Stimulated activated CD4-positive, alpha-beta T cell treated with anti-CD3 and anti-CD28 coated beads, Interleukin-1b, Interleukin-23, amount 100 ng/mL, for 4 hours (primary cell): ENCODE results near the gene SLC5A4.

Source experiments
- DNase-seq, 2 donors: peaks; one replicate each; pipeline ENCODE4 v3.0.0-alpha.2; 2020; ENCODE audit warnings: low read depth in 2 of 2

The SLC5A4 gene

DNA sequence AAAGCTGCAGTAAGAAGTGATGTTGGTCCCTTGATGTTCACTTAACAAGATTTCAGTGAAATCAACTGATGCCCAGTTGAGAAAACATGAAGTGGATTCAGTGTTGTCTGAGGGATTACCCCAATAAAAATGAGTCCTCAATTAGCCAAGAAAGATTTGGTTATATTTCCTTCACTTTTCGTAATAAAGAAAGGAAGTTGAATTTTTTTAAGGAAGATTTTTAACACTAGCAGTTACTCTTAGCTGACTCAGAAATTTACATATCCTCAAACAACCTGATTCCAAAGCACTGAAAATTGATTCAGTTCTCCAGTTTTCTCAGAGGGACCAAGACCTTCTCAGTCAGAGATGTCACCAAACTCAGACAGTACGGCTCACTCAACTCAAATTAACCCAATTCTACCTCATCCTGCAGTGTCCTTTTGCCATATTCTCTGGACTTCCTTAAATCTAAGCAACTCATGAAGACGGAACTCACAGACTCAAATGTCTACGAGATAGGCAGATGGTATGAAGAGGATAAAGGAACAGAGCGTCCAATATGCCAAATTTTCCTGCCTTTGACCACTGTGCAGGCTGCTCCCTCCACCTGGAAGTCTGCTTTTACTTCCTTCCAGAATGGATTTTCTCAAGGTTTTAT lies 22.8 kb downstream of the SLC5A4 start:
- no peak for DNase-seq

DNA sequence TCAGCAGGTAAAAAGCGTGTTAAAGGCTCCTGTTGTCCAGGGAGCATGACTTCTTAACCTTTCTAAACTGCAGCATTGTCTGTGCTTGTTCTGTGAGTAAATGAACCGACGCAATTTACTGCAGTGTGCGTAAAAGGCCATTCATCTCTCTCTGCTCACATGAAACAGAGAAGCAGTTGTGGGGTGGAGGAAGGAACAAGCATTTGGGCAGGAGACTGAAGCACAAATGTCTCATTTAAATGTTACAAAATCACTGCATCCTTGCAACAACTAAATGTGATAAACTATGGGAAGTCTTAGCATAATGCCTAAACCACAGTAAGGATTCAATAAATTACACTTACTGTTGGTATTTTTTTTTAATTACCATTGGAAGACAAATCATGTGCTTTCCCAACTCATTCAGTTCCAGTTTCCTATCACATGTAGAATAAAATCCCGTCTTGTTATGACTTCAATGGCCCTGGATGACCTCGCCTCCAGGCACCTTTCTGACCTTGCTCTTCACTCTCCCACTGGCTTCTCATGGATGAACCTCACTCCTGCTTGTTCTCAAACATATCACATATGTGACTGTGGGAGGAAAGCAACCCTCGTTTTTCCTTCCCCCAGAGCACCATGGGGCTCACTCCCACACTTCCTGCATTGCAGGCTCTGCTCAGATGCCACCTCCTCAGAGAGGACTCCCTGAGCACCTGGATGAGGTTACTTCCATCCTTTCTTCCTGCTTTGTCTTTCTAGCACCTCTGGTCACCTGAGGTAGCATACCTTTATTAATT lies 28.6 kb downstream of the SLC5A4 start:
- no peak for DNase-seq

DNA sequence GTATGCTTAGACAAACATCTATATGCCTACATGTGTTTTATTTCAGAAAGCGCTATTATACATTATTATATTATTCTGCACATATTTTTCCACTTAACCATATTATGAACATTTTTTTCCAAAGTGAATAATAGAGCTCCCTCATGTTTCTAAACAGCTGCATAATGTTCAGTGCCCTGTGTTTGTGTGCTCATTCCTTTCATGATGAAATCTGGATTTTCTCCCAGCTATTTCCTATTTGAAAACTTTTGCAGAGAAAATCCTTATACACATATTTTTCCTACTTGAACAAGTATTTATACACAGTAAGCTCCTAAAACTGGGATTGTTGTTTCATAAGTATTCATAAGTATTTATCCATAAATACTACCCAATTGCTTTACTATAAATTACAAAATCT lies 32.2 kb downstream of the SLC5A4 start:
- DNase-seq = no peak

DNA sequence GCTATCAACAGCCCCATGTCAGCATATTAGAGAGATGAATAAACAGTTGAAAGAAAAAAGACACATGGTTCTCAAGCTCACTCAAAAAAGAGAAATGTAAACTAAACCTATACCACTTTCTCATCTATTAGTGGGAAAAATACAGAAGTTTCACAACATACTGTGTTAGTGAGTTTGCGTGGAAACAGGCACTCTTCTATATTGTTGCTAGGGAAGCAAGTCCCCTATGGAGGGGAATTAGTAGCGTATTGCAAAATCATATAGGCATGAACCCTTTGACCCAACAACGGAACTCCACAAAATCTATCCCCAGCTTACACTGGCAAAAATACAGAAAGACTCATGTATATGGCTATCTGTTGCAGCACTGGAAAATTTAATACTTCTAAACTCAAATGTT lies 36.1 kb downstream of the SLC5A4 start:
- no peak for DNase-seq

DNA sequence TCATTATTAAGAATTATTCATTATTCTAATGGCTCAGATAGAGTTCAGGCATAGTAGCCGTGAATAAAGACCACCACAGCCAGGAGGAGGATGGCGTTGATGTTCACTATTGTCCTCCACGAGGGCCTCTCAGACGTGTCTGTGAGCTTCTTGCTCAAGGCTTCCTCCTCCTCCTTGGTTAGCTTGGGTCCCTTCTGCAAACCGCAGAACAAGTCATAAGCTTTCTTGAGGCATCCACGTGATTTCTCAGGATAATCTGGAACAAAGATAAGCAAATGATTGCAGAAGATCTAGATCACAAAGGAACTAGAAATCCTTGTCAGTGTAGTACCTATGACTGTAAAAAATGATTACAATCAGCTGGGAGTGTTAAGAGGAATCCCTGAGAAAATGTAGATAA lies 36.7 kb downstream of the SLC5A4 start:
- no peak for DNase-seq

DNA sequence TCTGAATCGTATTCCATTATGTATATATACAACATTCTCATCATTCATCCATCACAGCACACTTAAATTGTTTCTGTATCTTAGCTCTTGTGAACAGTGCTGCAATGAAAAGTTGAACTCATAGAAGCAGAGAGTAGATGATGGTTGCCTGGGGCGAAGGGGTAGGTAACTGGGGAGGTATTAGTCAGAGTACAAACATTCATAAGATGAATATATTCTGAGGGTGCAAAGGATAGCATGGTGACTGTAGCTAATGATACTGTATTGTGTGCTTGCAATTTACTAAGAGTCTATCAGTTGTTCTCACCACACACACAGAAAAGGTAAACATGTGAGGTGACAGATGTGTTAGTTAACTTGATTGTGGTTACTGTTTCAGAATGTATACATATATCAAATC lies 37.7 kb downstream of the SLC5A4 start:
- no peak for DNase-seq

DNA sequence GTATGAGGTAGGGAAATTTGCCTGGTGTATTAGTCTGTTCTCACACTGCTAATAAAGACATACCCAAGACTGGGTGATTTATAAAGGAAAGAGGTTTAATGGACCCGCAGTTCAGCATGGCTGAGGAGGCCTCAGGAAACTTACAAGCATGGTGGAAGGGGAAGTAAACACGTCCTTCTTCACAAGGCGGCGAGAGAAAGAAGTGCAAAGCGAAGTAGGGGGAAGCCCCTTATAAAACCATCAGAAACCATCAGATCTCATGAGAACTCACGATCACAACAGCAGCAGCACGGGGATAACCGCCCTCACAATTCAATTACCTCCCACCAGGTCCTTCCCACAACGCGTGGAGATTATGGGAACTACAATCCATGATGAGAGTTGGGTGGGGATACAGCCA lies 38.2 kb downstream of the SLC5A4 start:
- no peak for DNase-seq

DNA sequence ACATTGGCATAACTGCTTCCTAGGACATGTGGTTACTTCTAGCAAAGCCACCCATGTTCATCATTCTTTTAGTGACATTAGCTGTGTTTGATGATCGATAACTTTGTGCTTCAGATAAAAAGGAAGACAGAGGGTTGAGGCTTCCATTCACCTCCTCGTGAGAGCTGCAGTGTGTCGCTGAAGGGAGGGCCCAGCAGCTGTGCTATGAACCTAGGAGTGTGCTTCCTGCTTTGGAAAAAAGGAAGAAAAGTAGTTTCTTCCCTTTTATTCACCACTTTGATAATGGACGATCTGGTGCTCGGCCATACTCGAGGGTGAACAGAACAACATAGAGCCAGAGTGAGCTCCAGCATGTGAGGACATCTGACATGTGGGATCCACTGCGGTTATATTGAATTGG lies 44.1 kb downstream of the SLC5A4 start:
- DNase-seq = no peak

DNA sequence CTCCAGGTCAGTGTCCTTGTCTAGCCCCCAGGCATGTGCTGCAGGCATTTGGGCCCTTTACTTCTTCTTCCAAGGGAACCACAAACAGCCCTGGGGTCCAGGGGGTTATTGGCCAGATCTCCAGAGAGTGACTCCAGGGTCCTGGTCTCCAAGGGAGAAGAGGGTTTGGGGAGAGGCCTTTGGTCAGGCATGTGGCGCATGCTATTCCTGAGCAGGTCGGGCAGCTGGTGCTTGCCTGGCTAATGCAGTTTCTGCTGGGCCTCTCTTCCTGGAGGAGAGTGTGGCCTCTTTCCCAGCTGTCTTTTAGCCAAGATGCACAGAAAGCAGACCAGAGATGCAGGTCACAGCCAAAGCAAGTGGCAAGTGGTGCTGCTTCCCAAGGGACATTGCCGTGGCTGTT lies 46.5 kb downstream of the SLC5A4 start:
- no peak for DNase-seq

DNA sequence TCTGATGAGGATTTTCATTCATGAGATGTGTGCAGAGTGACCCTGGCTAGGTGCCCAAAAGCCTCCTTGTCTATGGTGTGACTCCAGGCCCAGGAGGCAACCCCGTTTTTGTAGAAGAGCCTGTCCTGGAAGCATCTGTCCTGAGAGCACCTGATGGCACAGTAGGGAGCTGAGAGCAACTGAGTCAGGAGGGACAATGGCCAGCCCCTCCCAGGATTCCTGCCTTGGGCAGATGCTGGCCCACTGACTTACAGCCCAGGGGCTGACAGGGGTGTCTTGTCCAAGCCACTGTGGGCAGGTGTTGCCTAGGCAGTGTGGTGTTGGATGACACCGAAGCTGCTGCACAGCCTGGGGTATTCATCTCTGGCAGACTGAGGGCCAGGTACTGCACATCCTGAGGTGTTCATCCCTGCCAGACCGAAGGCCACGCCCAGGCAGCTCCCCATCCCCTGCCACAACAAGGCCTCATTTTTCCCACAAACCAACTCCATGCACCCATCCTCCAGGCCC lies 47.1 kb downstream of the SLC5A4 start:
- no peak for DNase-seq

DNA sequence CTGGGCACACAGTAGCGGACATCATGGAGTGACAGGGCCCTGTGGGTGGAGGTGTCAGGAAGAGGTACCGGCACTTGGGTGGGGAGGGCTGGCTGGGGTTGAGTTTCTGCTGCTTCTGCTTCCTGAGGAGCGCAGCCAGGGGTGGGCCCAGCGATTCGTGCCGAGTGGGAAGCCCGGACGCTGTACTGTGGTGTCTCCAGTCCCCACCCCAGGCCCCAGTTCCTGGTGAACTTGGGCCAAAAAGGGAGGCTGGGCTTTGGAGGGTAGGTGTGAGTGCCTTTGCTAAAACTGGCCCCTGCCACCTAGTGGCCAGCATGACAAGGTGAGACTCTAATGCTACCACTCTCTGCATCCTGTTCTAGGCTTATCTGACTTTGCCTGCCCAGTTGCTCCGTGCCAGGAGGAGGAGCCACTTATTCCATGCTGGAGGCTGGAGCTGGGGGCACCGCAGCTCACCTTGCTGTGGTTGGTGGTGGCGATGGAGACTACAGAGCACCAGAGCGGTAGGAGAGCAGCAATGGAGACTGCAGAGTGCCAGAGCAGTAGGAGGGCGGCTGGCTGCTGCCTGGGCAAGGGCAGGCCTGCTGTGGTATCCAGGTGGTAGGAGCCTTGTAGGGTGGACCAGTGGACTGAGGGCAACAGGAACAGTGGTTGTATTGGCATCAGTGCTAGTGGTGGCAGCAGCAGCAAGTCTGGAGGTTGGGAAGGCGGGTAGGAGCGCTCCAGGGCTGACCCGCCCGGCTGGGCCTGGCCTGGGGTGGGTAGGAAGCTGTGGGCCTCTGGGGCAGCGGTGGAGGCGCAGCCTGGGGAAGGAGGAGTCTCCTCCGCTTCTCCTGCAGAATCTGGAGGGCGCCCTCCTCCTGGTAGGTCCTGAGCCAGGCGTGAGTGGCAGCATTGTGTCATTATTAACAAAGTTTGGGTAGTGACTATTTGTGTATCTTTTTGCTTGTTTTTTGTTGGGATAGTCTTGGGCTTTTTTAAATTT lies 48.1 kb downstream of the SLC5A4 start:
- no peak for DNase-seq

DNA sequence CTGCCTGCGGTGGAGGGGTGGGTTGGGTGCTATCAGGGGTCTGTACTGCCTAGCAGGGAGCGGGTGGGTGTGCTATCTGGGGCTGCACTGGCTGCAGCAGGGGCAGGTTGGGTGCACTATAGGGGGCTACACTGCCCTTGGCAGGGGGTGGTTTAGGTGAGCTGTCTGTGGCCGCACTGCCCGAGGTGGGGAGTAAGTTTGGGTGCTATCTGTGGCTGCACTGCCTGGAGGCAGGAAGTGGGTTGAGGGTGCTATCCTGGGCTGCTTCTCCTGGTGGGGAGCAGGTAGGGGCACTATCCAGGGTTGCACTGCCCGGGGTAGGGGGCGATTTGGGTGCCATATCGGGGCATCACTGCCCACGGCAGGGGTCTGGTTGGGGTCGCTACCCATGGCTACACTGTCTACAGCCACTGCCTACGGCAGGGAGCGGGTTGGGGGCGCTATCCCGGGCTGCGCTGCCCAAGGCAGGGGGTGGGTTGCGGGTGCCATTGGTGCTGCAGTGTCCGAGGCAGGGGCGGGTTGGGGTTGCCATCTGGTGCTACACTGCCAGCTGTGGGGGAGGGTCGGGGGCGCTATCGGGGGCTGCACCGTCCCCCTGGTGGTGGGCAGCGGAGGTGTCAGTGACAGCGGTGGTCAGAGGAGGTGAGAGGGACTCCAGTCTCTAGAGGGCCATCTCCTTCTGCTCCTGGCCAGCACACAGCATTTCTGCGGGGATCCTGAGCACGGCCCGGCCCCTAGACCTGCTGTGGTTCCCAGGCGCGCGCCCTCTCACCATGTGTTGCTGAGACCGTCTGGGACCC lies 49.0 kb downstream of the SLC5A4 start:
- DNase-seq = no peak

DNA sequence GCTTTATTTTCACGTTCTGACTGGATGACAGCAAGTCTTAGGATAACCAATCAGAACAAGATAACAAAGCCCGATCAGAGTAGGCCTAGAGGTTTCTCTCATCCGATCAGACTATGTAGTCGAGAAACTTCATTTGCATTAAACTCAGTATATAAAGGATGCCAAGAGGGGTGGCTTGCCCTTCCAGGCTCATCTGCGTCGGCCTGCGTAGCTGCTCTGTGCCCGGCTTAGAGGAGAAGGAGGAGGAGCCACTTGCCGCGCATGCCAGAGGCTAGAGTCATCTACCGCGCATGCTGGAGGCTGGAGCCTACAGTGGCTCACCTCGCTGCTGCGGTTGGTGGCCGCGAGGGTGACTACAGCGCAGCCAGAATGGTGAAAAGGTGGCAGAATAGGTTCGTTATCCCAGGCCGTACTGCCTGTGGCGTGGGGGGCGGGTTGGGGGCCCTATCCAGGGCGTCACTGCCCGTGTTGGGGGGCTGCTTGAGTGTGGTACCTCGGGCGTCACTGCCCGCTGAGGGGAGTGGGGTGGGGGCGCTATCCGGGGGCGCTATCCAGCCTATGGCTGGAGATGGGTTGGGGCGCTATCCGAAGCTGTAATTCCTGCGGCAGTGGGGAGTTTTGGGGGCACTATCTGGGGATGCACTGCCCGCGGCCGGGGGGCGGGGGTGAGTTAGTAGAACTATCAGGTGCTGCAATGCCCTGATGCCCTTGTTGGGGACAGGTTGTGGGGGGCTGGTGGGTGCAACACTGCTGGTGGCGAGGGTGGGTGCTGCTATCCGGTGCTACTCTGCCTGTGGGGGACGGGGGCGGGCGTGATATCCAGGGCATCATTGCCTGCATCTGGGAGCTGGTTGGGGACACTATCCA lies 50.1 kb downstream of the SLC5A4 start, which contains the start of gene RFPL2:
Gene RFPL2, minus strand, starts transcription at position 218 of the 867 bp plus-strand sequence. CDS start 2,622 bp downstream, outside the sequence.
- peak; percentile 22 to 27 for DNase-seq

DNA sequence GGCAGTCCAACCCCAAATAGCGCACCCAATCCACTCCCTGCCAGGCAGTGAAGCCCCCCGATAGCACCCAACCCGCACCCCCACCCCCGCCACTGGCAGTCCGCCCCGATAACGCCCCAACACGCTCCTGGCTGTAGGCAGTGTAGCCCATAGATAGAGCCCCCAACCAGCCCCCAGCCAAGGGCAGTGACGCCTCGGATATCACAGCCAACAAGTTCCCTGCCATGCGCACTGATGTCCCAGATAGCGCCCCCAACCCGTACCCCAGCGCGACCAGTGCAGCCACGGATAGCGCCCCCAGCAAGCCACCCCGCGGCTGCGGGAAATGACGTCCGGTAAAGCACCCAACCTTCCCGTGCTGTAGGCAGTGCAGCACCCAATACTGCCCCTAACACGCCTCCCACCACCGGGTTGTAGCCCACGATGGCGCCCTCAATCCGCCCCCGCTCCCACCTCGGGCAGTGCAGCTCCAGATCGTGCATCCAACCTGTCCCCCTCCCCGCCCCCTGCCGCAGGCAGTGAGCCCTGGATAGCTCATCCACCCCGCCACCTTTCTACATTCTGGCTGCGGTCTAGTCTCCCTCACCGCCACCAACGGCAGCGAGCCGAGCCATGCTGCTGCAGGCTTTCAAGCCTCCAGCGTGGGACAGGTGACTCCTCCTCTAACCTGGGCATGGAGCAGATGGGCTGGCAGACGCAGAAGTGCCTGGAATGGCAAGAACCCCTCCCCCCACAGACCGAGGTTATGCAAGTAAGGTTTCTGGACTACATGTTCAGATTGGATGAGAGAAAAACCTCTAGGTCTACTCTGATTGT lies 50.9 kb downstream of the SLC5A4 start:
- no peak for DNase-seq

DNA sequence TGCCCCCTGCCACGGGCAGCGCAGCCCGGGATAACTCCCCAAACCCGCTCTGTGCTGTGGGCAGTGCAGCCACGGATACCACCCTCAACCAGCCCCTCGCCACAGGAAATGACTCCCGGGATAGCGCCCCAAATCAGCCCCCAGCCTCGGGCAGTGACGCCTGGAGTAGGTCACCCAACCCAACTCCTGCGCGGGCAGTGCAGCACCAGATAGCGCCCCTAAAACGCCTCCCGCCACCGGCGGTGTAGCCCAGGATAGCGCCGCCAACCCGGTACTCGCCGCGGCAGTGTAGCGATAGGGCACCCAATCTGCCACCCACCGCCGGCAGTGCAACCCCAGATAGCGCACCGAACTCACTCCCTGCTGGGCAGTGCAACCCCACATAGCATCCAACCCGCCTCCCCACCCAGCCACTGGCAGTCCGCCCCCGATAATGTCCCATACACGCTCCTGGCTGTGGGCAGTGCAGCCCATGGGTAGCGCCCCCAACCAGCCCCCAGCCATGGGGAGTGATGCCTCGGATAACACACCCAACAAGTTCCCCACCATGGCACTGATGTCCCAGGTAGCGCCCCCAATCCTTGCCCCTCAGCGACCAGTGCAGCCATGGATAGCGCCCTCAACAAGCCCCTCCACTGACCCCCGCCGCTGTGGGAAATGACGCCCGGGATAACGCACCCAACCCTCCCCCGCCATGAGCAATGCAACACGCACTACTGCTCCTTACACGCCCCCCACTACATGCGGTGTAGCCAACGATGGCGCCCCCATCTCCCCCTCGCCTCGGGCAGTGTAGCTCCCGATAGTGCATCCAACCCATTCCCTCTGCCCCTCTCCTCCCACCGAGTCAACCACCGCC lies 51.7 kb downstream of the SLC5A4 start:
- DNase-seq = no peak

DNA sequence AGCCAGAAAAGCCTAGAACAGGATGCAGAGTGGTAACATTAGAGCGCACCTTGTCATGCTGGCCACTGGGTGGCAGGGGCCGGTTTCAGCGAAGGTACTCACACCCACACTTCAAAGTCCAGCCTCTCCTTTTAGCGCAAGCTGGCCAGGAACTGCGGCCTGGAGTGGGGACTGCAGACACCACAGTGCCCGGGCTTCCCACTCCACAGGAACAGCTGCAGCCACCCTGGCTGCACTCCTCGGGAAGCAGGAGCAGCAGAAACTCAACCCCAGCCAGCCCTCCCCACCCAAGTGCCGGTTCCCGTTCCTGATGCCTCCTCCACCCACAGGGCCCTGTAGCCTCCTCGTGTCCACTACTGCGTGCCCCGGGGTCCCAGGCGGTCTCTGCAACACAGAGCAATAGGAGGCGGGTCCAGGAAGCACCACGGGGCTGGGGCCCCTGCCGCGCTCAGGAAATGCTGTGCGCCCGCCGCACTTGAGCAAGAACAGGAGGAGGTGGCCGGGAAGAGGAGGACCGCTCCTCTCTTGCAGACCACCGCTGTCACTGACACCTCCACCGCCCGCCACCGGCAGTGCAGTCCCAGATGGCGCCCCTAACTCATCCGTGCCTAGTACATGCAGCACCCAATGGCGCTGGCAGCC lies 52.5 kb downstream of the SLC5A4 start:
- no peak for DNase-seq

DNA sequence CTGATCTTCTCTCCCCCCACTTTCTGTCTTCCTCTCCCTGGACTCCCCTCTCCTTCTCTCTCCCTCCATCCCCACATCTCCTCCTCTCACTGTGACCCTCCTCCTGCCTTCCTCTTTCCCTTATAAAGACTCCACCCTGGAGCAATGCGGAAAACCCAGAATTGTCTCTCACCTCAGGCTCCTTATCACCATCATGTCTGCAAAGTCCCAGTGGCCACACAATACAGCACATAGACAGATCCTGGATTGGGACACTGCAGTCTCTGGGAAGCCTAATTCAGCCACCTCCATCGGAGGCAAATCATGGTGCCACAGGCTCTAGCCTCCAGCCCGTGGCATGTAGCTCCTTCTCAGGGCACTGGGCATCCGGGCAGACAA lies 53.0 kb downstream of the SLC5A4 start:
- no peak for DNase-seq

DNA sequence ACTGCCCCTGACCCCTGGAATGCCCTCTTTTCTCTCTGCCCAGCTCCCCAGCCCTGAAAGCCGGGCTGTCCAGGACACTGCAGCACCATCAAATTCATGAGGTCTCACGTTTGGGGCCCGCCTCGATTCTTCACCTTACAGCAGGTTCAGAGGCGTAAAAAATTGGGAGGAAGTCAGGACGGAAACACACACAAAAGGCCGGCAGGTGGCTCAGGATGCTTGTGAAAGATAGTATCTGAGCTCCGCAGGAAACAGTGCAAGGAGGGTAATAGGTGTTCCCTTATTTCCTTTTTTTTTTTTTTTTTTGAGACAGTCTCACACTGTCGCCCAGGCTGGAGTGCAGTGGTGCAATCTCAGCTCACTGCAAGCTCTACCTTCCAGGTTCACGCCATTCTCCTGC lies 54.4 kb downstream of the SLC5A4 start:
- DNase-seq = no peak
